Suprapubic skin (tissue), 3 donors: ENCODE data around the gene IMMT.

Experiments
- POLR2AphosphoS5 ChIP-seq, 3 donors: sonication (generic); formaldehyde crosslinking; IDR thresholded peaks; one replicate each; pipeline ENCODE4 v1.6.1; 2017; ENCODE audit warnings: antibody characterized with exemption in 3 of 3
- TF ChIP-seq, protein P1 (sequence below), 2 donors: fragments of 200-600 bp in 1 of 2; fragments of 450-650 bp in 1 of 2; sonication (generic) in 1 of 2; IDR thresholded peaks; one replicate each; pipeline ENCODE4 v1.5.1; 2016 to 2019; ENCODE audit warnings: antibody characterized with exemption in 2 of 2, mild to moderate bottlenecking in 1 of 2, moderate library complexity in 1 of 2

GRCh38 chr2:86203614-86204013 is 8.4 kb upstream of the IMMT start:
- TF ChIP-seq POLR2AphosphoS5 (IDR thresholded peaks at IDR 0.05): no peak
- TF ChIP-seq, protein P1, sequence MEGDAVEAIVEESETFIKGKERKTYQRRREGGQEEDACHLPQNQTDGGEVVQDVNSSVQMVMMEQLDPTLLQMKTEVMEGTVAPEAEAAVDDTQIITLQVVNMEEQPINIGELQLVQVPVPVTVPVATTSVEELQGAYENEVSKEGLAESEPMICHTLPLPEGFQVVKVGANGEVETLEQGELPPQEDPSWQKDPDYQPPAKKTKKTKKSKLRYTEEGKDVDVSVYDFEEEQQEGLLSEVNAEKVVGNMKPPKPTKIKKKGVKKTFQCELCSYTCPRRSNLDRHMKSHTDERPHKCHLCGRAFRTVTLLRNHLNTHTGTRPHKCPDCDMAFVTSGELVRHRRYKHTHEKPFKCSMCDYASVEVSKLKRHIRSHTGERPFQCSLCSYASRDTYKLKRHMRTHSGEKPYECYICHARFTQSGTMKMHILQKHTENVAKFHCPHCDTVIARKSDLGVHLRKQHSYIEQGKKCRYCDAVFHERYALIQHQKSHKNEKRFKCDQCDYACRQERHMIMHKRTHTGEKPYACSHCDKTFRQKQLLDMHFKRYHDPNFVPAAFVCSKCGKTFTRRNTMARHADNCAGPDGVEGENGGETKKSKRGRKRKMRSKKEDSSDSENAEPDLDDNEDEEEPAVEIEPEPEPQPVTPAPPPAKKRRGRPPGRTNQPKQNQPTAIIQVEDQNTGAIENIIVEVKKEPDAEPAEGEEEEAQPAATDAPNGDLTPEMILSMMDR (IDR thresholded peaks at IDR 0.05): no peak
